Upper lobe of left lung (tissue), 4 donors: ENCODE results near the gene RNF227.

ENCODE experiments used
- EP300 ChIP-seq, 4 donors: sonication (generic); formaldehyde crosslinking; IDR thresholded peaks; one replicate each; pipeline ENCODE4 v1.5.1; 2017; ENCODE audit warnings: antibody characterized with exemption in 4 of 4, control low read depth in 2 of 4
- POLR2A ChIP-seq, 4 donors: fragments of 450-650 bp; IDR thresholded peaks; one replicate each; pipeline ENCODE4 v1.5.1; 2016 to 2017; ENCODE audit warnings: antibody characterized with exemption in 4 of 4, mild to moderate bottlenecking in 2 of 4
- POLR2AphosphoS5 ChIP-seq, 2 donors: sonication (generic); formaldehyde crosslinking; IDR thresholded peaks; one replicate each; pipeline ENCODE4 v1.5.1; 2017; ENCODE audit warnings: antibody characterized with exemption in 2 of 2
- TF ChIP-seq, protein P1 (sequence below), 6 experiments: fragments of 450-650 bp in 4 of 6; fragments of 200-600 bp in 2 of 6; sonication (generic) in 2 of 6; IDR thresholded peaks; one replicate each; pipeline ENCODE4 v1.5.1; 2016 to 2019; ENCODE audit warnings: antibody characterized with exemption in 6 of 6

DNA sequence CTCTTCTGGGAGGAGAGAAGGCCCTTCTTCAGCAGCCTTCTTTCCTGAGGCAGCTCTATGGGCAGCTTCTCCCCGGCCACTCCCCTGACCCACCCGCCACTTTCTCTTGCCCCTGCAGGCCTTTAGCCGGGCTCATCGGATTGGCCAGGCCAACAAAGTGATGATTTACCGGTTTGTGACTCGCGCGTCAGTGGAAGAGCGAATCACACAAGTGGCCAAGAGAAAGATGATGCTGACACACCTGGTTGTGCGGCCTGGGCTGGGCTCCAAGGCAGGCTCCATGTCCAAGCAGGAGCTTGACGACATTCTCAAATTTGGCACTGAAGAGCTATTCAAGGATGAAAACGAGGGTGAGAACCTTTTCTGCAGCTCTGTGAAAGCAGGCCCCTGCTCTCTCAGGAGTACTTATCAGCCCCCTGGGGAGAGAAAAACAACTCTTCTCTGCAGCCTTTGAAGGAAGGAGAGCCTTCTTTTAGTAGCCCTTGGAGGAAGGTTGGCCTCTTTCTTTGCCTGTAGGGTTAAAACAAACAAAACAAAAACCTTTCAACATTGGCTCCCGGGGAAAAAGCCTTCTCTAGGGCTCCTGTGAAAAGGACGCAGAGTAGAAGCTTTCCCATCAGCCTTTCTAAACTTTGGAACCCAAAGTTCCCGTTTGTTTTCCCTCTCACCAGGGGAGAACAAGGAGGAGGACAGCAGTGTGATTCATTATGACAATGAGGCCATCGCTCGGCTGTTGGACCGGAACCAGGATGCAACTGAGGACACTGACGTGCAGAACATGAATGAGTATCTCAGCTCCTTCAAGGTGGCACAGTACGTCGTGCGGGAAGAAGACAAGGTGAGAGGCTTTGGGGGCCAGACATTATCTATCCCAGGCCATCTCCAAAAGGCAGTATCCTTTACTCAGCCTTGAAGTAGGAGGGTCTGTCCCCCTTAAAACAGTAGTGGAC is 12.7 kb downstream of the RNF227 start:
- TF ChIP-seq POLR2A (IDR thresholded peaks at IDR 0.05), result no peak
- TF ChIP-seq, protein P1, sequence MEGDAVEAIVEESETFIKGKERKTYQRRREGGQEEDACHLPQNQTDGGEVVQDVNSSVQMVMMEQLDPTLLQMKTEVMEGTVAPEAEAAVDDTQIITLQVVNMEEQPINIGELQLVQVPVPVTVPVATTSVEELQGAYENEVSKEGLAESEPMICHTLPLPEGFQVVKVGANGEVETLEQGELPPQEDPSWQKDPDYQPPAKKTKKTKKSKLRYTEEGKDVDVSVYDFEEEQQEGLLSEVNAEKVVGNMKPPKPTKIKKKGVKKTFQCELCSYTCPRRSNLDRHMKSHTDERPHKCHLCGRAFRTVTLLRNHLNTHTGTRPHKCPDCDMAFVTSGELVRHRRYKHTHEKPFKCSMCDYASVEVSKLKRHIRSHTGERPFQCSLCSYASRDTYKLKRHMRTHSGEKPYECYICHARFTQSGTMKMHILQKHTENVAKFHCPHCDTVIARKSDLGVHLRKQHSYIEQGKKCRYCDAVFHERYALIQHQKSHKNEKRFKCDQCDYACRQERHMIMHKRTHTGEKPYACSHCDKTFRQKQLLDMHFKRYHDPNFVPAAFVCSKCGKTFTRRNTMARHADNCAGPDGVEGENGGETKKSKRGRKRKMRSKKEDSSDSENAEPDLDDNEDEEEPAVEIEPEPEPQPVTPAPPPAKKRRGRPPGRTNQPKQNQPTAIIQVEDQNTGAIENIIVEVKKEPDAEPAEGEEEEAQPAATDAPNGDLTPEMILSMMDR (IDR thresholded peaks at IDR 0.05), result no peak
- no peak for TF ChIP-seq POLR2AphosphoS5 (IDR thresholded peaks at IDR 0.05)
- TF ChIP-seq EP300 (IDR thresholded peaks at IDR 0.05), result no peak
